ENCODE data around the gene TIFAB.

The TIFAB gene

DNA sequence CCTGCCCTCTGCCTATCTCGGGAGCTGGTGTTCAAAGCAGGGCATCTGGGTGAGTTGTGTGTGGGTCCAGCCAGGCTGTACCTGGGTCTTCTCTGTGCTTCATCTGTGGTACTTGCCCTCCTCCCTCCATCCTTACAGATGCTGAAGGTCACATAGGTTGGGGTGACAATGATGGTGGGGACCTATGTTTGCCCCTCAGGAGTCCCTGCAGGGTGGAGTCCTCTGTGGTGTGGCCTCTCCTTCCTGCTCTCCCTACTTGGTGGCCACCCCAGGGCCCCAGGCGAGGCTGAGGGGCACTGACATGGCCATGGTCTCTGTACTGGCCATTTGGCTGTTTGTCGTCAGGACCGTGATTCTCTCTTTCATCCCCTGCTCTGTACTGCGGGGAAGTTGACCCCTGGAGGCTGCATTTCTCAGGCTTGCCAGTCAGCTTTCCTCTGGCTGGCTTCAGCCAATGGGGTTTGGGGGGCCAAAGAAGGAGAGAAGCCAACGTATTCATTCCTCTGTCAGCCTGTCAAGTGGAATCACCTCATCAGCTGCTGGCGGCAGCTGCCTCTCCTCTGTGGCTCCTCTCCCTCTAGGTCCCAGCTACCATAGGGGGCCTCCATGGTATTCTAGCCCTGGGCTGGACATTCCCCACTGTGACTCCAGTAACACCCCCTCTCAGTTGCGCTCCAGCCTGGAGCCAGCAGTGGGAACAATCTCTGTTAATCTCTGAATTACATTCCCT, 9.6 kb downstream of the TIFAB start:
- no peak for DNase-seq (ENCODE audit: low read depth)

DNA sequence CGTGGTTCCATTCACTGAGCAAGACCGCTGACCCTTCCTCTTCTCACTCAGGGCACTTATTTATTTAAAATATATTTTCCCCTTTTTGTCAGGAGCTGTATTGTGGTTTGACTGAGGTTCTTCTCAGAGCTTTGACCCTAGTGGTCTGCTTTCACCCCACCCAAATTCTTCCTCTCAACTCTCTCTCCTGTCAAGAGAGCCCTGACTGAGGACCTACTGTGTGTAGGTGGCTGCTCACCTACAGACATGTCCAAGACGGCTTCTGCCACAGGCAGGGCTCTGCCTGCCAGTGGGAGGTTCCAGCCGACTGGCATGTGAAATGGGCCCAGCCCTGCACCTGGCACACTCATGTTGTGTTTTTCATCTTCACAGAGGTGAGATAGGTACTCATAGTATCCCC, 10.2 kb downstream of the TIFAB start:
- DNase-seq (ENCODE audit: low read depth): no peak

DNA sequence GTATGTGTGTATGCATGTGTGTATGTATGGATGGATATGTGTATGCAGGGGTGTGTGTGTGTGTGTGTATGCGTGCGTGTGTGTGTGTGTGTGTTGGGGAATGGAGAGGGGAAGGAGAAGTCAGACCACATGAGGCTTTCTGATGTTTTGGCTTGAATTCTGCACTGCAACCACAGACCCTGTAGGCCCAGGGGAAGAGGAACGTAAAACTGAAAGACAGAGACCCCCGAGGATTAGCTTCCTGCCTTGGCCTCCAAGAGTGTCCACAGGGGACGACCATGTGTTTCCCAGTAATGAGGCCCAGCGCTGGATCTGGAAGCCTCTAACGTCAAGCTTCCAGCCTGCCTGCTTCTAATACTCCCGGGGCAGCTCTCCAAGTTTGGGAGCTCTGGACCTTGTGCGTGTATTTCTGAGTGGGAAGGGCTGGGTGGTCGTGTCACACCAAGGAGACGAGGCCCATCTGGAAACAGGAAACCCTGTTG, 10.8 kb downstream of the TIFAB start:
- DNase-seq (ENCODE audit: low read depth): no peak

DNA sequence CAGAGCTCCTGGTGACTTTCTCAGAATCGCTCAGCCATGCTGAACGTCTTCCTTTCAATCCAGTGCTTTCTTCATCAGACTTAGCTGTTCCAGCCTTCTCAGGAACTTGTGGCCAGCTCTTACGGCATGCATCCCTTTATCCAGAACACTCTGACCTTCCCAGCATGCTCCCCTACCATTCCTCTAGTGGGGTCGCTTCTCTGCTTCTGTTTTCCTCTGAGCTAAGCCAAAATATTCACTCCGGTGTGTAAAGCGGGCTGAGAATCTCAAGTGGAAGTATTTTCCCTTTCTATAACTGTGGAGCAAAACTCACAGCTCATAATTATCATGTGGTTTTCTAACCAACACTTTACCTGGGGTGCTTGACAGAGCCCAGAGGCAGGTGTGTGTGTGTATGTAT, 11.2 kb downstream of the TIFAB start:
- no peak for DNase-seq (ENCODE audit: low read depth)

DNA sequence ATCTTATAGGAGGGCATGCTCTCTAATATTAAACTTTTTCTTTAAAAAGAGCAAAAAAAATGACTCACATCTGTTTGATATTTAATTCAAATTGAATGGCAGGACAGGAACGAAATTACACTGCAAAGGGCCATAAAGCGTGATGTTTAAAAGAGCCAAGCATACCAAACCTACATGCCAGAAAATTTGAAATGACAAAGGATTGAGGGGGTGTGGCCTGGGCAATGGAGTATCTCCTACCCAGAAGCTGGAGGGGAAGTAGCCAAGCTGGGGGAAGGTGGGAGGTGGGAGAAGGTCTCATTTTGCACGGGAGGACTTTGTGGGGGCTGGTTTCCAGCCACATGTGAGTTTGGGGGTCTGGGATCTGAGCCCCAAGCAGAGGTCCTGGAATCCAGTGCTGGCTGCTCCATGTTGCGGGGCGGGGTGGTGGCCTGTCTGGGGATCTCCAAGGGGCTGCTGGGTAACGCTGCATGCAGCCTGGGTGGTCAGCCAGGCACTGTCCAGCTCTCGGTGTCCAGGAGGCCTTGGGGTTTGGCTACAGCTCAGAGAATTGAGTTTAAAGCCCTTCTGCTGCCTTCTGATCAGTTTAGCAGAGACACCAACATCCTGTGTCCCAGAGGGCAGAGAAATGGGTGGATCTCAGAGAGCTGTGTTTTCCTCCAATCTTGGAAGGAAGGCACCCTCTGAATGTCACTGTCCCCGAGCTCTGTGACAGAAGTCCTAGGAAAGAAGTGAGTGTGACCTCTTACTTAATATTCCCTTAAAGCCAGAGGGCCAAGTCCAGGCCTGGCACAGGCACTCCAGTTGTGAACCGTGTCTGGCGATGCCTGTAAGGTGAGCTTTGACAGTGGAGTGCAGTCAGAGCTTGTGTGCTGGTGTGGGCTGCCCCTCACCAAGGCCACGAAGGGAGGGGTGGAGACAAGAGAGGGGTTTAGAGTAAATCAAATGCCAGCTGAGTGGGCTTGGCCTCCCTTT, 12.6 kb downstream of the TIFAB start:
- no peak for DNase-seq (ENCODE audit: low read depth)

DNA sequence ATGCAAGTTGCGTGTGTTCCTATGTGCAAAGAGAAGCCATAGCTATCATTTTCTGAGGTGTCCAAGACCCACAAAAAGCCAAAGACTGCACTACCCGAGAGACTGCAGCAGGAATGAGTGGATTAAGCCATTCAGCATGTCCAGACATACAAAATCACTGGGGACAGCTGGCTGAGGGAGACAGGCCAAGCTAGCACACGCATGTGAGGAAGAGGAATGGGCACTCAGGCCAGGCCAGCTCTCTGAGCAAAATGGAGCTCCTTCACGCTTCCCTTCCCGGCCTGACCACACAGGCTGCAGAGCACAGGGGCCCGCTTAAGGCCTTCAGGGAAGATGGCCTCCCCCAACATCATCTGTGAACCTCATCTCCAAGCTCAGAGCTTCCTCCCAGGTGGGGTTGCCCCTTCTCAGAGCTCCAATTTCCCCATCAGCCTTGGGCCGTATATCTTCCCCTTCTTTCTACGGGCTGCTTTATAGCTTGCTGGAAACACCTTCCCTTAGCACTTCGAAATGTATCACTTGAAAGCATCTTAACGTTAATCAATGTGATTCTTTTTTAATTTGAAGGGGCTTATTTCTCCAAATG, 13.4 kb downstream of the TIFAB start:
- DNase-seq (ENCODE audit: low read depth): no peak

DNA sequence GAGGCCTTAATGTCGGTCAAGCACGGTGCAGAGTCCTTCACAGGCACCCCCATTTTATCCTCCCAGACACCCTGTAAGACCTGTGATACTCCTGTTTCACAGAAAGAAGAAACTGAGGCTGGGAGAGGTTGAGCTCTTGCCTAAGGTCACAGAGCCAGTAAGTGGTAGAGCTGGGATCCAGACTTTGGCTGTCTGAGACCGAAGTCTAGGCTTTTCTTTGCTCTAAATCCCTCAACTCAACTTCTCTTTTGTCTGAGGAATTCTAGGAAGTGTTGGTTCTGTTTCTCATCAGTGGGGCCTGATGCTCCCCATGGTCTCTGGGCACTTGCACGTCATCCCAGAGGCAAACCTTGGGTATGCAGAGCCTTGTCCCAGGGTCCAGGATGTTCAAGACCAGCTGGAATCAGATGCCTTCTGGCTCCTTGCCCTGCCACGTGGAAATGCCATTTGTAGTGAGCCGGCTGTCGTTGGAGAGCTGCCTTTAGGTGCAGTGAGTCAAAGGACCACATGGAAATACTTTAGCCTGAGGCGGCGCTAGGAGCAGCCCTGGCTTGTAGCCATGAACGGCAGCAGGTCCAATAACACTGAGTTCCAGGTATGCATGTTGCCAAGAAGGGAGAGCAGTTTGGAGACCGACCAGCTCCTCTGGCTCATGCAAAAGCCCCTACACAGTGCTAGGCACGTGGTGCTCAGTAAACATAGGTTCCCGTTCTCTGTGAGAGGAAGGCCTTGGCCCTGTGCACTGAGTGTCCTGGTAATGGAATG, 14.2 kb downstream of the TIFAB start:
- no peak for DNase-seq (ENCODE audit: low read depth)

DNA sequence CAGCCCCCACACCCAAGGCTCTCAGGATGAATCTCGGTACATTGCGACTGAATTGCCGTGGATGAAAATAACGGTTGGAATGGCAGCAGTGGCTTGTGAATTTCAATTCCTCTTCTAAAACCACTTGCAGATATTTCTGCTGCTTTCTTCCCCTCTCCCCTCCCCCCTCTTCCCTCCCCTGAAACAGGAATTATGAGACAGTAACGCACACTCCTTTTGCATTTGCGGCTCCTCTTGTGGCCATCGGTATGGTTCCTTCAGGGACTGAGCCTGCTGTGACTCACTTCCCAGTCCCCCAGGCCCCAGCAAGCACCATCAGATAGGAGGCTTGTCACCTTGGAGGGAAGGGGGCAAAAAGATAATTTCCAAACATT, 14.7 kb downstream of the TIFAB start:
- DNase-seq (ENCODE audit: low read depth): no peak

DNA sequence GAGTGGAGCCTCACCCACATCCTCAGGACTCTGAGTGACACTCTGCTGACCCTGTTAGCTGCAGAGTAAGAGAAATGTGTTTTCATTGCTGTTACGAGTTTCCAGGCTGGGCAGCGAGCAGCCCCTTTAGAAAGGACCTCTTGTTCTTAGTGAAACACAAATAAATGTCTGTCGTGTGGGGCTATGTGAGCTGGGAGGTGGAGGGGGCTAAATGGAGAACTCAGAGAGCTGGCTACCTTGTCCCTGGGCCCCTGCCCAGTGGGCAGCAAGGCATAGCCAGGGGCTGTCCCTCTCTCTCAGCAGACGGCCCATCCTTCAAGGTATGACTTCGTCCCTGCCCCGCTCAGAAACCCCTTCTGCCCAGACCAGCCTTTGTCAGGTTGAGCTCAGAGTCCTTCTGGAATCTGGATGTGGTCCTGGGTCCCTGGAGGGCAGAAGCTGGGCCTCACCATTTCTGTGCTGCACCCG, 15.2 kb downstream of the TIFAB start:
- no peak for DNase-seq (ENCODE audit: low read depth)

DNA sequence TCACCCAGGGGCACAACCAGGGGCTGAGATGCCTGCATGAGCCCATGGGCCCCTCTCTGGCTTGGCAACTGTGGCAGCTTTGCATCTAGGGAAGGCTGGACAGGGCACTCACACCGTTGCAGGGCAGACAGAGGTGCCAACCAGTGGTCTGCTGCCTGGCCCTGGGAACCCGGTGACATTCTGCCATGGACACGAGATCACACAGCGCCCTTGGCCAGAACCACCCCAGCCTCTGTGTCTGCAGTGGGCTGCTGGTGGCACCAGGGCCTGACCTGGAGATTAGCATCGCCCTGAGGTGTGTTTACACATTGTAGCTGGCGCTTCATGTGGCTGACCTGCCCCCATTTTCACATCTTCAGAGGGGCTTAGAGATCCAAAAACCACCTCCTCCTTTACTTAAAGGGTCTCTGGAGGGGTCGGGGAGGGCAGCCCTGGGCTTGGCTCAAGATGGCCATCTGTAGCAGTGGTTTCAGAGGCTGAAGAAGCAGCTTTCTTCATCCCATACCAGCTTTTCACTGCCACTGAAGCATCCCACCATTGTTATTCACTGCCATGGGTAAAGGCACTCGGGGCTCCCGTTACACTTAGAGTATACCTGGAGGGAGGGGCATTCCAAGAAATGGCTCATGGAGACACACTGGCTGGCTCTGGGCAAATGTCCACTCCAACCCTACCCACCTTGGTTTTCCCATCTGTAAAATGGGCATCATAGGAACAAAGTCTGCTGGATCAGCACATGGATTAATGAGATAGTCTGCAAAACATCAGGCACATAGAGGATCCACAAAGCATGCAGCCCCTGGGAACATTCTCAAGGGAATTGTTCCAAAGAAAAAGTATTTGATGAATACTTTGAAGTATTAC, 16.5 kb downstream of the TIFAB start:
- no peak for DNase-seq (ENCODE audit: low read depth)

DNA sequence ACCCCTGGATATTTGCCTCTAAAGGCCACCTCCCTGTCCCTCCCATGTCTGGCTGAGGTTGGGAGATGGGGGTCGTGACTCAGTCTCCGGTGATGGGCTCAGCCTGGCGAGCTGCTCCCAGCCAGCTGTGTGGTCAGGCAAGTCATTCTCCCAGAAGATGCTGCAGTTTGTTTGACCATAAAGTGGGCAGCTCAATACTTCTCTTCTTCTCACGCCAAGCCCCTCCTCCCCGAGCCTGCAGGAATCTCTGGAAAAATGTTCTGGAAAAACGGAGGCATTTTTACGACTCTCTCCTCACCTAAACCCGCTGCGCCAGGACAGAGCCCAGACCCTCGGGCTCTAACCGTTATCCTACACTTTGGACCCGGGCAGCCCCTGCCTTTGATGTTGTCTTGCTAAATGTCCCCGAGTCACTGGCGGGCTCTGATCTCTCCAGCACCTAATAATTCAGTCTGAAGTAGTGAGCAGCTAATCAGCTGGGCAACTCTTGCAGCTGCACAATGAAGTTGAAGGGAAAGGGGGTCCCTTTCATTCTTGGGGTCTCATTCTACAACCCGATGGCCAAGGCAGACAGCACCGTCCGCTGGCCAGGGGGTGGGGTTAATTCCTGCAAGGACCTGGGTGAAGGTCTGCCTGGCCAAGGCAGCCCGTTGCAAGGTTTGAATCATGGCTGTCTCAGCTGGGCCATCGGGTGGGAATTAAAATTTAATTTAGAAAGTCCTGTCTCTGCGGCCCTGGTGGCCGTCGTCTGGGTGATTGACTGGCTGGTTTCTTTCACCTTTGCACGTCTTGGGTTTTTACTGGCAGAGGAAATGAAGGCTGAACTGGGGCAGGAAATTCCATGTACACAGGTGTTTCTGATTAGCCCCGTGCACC, 17.3 kb downstream of the TIFAB start:
- no peak for DNase-seq (ENCODE audit: low read depth)

DNA sequence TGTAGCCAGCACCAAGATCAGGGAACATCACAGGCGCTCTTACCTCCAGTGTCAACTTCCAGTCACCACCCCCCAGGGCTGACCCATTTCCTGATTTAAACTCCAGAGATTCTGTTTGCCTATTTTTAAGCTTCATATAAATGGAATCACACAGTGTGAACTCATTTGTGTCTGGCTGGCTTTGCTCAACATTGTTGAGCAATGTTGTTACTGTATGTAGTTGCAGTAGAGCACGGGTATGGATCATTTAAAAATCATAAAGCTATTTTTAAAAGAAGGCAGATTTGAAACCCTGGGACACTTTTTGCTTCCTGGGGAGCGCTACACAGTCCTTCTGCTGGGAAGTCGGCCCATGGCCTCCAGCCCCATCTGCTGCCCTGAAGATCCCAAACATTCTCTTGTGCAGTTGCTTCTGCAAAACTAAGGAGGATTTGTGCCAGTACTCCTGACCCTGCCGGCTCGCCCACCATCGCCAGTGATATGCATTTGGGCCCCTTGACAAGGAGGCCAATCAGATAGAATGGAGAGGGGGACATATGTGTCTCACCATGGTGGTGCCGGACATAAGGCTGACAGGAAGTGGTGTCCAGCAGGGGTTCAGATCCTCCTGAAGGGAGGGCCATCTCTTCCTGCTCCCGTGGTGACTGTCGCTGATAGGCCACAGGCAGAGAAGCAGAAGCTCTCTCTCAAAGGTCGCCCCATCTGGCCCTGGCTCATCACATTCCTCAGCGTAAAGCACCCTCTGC, 18.3 kb downstream of the TIFAB start:
- no peak for DNase-seq (ENCODE audit: low read depth)

DNA sequence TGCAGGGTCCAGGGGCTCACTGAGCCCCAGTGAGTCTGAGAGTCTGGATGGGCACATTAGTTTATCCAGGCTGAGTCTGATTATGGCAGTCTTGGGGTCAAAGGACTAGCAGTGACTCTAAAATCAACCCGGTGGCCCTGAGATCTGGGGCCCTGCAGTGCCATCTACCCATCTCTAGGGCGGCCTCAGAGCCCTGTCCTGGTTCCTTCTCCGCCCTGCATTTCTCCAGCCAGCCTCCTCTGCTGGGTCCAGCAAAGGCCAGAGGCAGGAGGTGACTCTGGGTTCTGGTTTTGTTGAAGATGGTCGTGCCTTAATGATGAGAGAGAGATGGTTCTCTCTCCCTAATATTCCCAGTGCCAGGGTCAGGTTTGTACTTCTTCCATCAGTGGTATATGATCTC, 20.0 kb downstream of the TIFAB start:
- DNase-seq (ENCODE audit: low read depth): no peak

DNA sequence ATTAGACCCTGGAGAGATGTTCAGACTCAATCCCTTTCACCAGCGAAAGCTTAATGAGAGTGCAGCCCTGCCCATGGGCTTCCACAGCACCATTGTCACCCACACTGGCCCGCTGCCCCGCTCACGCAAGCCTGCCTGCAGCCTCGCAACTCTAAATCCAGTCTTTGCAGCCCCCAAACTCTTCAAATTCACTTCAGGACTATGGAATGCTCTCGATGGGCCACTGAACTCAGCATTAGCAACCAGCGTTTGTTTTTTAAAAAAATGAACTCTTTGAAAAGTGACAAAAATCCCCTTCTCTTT, 22.1 kb downstream of the TIFAB start:
- DNase-seq (ENCODE audit: low read depth): no peak

DNA sequence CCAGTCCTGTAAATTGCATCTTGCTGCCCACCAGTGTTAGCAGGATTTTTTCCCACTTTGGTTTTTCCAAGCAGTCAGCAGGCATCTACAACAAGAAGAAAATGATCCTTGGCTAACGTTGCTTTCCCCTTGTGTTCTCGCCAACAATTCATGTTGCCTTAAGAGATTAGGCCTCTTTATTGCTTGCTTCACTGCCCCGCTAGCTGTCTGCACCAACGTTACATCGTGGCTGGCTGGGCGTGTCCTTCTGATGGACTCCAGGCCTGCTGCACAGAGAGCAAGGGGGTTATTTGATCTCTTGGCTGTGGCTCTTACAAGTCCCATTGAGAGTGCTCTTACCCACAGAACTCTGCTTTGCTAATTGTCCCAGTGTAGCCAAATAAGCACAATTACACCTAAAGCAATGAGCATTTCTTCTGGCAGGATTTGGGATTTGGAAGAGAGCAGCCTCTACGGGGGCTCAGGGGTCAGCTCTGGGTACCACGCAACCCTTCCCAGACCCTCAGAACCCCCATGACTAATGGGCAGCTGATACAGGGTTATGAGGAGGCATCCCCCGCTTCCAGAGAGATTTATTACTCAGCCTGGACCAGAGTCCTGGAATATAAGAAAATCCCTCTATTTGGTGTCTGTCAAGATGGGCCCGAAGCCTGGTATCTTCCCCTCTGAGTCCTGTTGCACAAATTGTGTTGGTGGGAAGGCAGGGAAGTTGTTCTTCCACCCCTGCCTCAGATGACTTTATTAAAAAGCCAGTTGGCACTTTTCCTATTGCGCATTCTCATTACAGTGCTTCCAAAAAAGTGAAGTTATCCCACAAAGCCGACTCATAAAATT, 22.6 kb downstream of the TIFAB start:
- no peak for DNase-seq (ENCODE audit: low read depth)

DNA sequence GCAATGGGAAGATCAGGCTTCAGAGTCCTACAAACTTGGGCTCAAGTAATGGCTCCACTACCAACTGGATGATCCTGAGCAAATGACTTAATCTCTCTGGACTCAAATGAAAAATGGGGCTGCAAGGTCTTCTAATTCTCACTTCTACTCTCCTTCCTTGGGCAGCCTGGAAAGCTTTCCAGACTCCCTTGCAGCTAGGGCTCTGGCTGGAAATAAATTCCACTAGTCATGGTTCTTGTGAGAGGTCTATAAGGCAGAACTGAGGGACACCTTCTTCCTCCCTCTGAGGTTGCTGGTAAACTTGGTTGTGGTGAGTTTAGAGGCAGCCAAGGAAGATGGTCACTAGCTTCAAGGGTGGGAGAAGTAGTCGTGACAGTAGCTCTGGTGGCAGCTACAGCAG, 23.6 kb downstream of the TIFAB start:
- DNase-seq (ENCODE audit: low read depth): no peak

DNA sequence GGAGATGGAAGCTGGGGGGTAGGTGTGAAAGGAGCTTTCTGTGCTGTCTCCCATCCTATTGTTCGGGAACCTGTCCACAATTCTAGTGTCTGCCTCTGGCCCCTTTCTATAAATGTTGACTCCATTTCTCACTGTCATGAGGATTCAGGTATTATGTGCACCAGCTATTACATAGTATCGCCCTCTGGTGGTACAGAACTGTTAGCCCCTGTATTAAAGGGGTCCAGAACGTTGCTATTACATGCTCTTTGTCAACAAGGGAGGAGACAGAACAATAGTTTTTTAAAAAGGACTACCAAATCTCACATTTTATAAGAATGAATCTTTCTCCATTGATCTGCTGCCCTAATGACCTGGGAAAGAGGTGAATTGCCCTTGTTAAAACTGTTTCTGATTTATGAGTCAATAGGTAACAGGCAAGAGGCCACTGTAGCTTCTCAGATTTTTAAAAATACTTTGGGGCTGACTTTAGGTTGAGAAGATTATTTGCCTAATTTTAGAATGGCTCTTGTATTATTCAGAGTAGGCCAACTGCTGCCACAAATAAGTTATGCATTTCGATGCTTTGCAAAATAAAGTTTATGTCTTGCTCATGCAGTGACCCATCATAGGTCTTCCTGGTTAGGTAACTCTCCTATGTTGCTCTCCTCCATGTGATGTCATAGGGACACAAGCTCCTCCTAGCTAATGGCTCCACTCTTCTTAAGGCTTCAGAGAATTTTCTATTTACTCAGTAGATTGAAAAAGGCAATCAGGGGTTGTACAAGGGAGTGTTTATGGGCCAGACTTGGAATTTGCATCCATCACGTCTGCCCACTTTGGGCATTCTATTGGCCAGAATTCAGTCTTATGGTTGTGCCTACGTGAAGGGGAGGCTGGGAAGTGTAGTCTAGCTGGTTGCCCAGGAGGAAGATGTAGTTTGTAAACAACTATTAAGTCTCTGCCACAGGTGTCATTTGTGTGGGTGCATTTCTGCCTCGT, 25.8 kb downstream of the TIFAB start:
- no peak for DNase-seq (ENCODE audit: low read depth)

Measured in T follicular helper cell (primary cell).